HUDEP-2 (cell line): ENCODE results near the gene SOHLH1.

Experiments used
- DNase-seq, 76 experiments: peaks; one replicate each; lab custom pipeline; 2025; ENCODE audit not compliant: unreplicated experiment in 76 of 76; lab: John Stamatoyannopoulos, UW

The SOHLH1 gene

DNA sequence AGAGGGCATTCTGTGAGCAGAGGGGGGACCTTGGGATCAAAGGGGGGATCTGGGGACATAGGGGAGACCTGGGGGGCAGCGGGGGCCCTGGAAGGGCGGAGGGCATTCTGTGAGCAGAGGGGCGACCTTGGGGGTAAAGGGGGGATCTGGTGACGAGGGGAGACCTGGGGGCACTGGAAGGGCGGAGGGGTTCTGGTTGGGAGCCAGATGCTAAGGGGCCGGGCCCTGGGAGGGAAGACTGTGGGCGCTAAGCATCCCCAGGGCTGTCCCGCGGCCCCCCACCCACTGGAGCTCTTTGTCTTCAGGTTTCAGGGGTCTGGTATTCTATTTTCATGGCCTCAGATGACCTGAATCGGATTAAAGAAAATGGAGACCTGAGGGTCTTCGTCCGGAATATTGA, 35.4 kb downstream of the SOHLH1 start:
- no peak for DNase-seq

DNA sequence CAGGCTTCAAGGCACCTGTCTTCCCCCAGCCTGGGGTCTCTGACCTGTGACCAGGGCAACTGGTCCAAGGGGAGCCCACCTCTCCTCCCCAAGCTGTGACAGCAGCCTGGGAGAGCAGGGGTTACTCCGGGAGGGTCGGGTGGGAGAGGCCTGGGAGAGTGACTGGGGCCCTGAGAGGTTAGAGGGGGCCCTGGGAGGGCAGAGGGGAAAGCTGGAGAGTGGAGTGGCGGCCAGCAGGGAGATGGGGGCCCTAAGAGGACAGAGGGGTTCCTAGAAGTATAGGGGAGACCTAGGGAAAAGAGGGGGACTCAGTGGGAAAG, 35.9 kb downstream of the SOHLH1 start:
- DNase-seq: no peak

DNA sequence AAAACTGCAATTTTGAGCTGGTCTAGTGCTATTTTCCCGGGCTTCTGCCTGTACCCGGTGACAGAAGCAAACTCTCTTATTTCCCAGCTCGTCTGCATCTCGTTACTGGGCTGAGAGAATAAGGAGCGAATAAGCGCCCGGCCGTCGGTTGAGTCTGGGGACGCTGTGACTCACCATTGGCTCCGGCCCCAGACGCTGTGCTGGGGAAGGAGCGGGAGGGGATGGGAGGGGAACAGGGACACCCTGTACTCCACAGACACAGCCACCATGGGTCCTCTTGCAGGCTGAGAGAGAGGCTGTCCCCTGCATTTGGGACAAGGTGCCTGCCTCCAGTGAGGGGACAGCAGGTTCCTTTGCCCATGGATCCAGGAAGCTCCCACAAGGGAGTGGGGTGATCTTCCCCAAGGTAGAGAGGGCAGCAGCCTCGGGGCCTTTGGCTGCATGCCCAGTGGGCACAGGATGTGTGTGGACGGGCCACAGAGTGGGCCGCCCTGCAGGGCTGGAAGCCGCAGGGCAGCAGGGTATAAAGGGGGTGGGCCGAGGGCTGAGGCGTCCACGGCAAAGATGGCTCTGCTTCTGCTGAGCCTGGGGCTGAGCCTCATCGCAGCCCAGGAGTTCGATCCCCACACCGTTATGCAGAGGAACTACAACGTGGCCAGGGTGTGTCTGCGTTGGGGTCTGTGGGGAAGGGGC, 36.4 kb downstream of the SOHLH1 start, which contains the start of gene LCN9:
Gene LCN9, plus strand, starts transcription at position 552 of the 693 bp plus-strand sequence. Its CDS starts 13 bp downstream, at position 565.
- DNase-seq: no peak

DNA sequence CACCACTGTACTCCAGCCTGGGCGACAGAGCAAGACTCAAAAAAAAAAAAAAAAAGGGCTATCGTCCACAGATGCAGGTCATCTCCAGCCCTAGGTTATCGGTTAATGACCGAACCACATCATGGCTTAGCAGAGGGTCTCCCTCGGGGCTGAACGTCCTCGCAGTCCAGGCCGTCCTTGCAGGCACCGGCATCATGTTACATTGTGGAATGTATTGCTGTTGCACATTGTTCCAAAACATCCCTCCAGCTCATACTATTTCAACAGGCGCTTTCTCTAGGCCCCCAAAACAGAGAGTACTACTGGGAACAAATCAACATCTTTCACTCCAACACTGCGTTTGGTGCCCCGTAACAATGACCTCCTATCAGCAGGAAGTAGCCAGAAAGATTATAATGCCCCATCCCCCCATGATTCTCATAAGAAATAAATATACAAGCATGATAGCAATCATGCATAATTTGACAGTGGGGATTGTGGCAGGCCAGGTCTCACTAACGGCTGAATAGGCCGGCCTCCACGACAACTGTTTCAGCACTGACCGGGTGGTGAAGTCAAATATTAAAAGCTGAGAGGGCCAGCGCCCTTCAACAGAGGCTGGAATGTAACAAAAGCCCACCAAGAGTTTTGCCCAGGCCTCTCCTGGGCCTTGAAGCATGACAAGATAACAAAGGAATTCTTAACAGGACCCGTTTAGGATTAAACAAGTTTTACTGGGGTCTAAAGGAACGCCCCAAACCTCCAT, 37.3 kb downstream of the SOHLH1 start:
- no peak for DNase-seq

DNA sequence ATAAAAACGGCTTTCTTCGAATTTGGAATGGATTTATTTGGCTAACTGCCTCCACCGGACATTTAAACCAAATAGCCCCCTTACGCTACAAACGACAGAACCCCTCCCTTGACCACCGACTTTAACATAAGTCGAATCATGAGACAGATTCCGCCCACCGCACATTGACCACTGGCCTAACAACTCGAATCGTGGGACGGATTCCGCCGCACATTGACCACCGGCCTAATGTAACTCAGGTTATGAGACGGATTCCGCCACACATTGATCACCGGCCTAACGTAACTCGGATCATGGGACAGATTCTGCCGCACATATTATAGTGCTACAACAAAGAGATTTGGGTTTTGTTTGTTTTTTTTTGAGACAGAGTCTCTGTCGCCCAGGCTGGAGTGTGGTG, 38.9 kb downstream of the SOHLH1 start:
- DNase-seq: no peak

DNA sequence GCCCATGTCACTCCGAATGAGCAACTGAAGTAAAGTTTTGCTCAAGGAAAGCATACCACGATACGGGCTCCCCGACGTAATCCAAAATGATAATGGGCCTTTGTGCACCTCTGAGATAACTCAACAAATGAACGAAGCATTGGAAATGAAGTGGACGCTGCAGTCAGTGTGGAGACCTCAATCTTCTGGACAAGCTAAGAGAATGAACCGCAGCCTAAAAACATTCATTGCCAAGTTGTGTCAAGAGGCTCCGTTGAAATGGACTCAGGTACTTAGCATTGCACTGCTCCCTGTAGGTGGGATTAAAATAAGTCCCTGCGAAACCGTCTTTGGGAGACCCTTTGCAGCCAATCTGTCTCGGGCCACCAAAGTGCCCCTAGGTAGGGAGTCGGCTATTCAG, 40.0 kb downstream of the SOHLH1 start:
- DNase-seq: no peak

DNA sequence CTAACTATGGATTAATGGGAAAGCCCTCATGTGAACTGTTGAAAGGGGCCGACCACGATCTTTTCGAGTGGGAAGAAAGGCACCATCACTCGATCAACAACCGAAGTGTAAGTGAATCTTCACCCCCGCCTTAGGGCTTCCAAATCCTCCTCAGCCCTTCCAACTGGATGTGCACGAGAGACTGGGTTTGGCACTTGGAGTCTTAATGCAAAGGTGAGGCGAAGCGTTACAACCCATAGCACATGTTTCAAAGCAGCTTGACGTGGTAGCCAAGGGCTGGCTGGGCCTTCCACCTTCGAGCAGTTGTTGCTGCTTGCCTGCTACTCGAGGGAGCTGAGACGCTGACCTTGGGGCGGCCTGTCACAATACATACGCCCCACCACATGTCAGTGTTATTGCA, 41.9 kb downstream of the SOHLH1 start:
- DNase-seq: no peak

DNA sequence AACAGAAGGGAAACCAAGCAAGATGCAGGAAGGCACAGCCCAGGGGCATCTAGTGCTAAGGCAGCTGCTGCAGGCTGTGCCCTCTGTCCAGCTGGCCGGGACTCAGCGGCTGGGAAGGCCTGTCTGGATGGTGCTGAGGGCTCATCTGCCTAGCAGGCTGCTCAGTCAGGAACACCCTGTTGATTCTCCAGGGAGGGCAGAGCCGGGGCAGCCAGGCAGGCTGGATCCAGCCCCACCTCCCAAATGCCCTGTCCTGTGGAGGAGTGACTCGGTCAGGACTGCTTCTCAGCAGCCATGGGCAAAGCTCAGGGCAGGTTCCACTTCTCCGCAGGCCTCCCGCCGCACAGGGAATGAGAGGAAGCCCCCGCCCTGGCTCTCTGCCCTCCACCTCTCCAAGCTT, 44.0 kb downstream of the SOHLH1 start:
- DNase-seq: no peak

DNA sequence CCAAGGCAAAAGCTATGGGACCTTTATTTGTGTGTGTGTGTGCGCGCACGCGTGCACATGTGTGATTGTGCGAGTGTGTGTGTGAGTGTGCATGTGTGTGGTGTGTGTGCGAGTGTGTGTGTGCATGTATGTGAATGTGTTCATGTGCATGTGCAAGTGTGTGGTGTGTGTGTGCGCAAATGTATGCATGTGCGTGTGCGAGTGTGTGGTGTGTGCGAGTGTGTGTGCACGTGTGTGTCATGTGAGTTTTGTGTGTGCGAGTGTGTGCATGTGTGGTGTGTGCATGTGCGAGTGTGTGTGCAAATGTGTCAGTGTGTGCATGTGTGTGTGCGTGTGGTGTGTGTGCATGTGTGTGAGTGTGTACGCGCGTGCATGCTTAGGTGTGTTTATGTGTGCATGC, 48.9 kb downstream of the SOHLH1 start:
- no peak for DNase-seq

DNA sequence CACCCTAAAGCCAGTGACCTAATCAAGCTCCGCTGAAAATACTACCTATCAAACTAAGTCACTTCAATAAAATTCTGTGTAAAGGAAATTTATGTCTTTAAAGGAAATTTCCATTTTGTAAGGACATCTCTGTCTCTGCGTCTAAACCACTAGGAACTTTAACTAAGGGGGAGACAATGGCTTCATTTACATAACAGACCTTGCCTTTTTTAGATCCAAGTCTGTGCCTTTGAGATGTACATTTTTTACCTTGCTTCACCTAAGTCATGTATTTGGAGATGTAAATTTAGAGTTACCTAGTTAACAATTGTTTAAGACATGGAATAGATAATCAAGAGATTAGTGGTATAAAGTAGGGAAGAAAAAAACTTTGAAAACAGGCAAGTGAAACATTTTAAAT, 49.8 kb downstream of the SOHLH1 start:
- DNase-seq: no peak

DNA sequence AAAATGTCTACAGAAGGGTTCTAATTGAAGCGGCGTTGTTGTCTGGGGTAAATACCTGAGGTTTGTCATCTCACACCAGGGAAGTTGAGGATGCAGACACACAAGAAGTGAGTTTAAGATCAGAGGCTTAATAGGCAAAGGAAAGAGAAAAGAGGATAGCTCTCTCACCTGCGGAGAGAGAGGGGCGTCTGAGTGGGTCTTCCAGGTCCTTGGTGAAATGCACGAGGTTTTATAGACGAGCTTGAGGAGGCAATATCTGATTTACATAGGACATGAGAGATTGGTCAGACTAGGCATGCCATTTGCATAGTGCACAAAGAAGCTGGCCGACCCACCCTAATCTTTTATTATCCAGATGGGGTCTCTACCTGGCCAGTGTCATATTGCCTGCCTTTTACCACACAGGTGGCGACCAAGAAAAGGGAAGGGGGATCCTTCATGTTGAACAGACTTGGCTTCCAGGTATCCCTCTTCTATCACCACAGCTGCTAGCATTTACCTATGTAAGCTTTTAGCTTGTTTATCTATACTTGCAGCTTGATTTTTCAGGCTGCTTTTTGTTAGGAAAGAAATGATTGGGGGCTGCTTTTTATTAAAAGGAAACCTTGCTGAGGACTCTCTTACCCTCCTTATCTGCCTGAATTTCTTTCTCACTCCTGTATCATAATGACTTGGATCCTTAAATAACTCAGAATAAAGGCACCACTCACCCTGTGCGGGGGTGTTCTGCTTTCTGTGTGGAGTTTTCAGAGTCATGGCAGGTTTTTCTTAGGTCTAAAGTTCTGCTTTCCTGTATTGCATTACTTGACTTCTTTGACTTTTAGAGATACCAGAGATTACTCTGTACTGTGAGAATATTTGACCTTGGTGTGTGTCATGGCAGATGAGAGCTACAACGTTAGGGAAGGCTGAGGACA, 50.5 kb downstream of the SOHLH1 start:
- DNase-seq: no peak

DNA sequence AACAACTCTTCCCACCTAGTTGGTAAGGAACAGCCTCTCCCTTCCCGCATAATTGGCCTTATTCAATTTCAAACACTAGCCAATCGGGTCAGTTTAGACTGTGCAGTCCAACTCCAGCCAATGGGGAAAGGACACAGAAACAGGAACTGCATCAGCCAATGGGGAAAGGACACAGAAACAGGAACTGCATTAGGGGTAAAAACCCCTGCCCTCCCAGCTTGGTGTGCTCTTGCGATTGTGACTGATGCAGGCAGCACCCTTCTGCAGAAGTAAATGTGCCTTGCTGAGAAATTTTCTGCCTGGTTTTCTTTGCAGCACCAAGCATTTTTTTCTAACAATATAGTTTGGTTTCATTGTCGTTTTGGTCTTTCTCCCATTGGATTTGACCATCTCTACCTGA, 51.4 kb downstream of the SOHLH1 start:
- no peak for DNase-seq

DNA sequence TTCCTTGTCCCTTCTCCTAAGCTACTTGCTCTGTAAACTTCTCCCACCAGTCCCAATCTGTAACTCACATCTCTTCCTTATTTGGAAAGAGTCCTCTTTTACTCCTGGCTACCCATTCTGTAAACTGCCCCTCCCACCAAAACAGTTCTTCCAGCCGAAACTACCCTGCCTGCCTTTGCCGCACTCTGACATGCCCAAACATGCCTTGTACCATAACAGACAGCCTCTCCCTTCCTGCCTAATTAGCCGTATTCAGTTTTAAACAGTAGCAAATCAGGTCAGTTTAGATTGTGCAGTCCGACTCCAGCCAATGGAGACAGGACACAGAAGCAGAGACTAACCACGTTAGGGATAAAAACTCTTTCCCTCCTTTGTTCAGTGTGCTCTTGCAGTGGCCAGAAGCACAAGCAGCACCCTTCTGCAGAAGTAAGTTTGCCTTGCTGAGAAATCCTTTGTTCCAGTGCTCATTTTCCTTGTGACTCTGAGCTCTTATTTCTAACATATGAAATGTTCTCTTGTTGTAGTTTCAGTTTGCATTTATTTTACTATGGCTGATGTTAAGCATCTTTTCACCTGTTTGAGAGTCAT, 54.6 kb downstream of the SOHLH1 start:
- DNase-seq: no peak
